Stomach (tissue), 4 donors: ENCODE measurements around the gene RSBN1L.

ENCODE experiments used
- CTCF ChIP-seq, 7 experiments: fragments of 450-650 bp in 4 of 7; fragments of 200-600 bp in 3 of 7; sonication (generic) in 3 of 7; IDR thresholded peaks; one replicate each; pipeline ENCODE4 v1.5.1; 2016 to 2019; ENCODE audit warnings: antibody characterized with exemption in 7 of 7, control low read depth in 2 of 7, mild to moderate bottlenecking in 1 of 7
- EP300 ChIP-seq: sonication (generic); formaldehyde crosslinking; IDR thresholded peaks from one replicate; pipeline ENCODE4 v1.6.1; 2017; ENCODE audit warnings: antibody characterized with exemption
- POLR2AphosphoS5 ChIP-seq, 3 donors: sonication (generic); formaldehyde crosslinking; IDR thresholded peaks; one replicate each; pipeline ENCODE4 v1.6.1; 2016; ENCODE audit warnings: antibody characterized with exemption in 3 of 3

DNA sequence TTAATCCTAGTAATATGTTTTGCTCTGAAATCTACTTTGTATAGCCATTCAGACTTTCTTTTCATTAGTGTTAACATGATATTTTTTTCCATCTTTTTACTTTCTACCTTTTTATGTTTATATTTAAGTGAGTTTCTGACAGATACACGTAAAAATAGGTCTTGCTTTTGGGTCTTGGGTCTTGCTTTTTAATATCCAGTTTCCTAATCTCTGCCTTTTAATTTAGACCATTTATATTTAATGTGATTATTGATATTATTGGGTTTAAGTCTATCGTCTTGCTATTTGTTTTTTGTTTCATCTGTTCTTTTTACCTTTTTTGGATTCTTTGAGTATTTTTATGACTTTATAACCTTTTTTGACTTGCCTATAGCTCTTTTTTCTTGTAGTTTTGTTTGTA is 110.2 kb downstream of the RSBN1L start:
- TF ChIP-seq CTCF (IDR thresholded peaks at IDR 0.05), result no peak
- TF ChIP-seq EP300, result no peak
- TF ChIP-seq POLR2AphosphoS5 (IDR thresholded peaks at IDR 0.05), result no peak
